ENCODE measurements around the gene SASS6.

DNA sequence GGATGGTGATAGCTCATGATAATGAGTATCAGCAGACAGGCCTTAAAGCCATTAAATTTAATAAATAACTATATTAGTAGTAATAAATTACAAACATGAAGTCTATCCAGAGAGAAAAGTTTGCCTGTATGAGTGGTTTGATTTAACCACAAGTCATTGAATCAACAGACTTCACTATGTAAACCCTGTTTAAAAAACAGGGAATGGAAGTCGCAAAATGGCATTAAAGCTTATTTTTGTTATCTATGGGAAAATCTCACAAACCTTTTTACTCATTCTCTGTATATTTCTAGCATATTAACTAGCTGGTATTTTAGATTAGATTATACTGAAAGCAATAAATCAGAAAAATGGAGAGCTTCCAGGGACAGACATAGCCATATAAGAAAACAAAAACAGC, 45.3 kb downstream of the SASS6 start:
- TF ChIP-seq, protein P1, sequence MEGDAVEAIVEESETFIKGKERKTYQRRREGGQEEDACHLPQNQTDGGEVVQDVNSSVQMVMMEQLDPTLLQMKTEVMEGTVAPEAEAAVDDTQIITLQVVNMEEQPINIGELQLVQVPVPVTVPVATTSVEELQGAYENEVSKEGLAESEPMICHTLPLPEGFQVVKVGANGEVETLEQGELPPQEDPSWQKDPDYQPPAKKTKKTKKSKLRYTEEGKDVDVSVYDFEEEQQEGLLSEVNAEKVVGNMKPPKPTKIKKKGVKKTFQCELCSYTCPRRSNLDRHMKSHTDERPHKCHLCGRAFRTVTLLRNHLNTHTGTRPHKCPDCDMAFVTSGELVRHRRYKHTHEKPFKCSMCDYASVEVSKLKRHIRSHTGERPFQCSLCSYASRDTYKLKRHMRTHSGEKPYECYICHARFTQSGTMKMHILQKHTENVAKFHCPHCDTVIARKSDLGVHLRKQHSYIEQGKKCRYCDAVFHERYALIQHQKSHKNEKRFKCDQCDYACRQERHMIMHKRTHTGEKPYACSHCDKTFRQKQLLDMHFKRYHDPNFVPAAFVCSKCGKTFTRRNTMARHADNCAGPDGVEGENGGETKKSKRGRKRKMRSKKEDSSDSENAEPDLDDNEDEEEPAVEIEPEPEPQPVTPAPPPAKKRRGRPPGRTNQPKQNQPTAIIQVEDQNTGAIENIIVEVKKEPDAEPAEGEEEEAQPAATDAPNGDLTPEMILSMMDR (conservative IDR thresholded peaks at IDR 0.05 in 1 of 2, IDR thresholded peaks at IDR 0.05 in 1 of 2; ENCODE audit: low read depth in 1 of 2, low read length in 2 of 2): no peak
- TF ChIP-seq EZH2 (IDR thresholded peaks at IDR 0.05; ENCODE audit: low read length, missing control alignments): no peak

All from fibroblast of lung (primary cell).